ENCODE results near the gene GPRIN3. TPM values are rescaled to one million over a fixed set of nuclear protein-coding genes. Genes with fewer than 3 reads are reported as not detected.

The GPRIN3 gene
- total RNA-seq, 1 experiment from 2014 or later: 0.48 TPM

DNA sequence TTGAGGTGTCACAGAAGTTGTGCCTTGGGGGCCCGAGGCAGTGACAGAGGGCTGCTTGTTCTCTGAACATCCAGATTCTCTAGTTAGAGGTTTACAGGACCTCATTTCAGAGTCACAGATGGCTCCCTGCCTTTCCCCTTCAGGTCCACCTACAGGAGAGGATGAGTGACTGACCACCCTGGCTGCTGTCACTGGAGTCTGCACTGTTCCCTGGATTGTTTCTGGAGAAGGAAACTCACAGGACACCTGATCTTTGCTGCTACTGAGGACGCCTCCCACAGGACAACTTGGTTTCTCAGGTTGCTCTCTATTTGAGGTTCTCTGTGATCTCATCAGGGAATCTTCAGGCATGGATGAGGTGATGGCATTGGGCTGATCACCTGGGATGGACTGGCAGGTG, 58.3 kb downstream of the GPRIN3 start:
- no peak overlapping the region for H2BK15ac ChIP-seq (ENCODE audit: low read depth, low read length)

More for the DNA sequence above, 58.3 kb downstream of the GPRIN3 start:
- no peaks in the 10 kb centered on the region for H3K9me3 Mint-ChIP-seq
- no peak for TF ChIP-seq CTCF (conservative IDR thresholded peaks at IDR 0.05)
- H2BK20ac ChIP-seq (ENCODE audit: low read depth, low read length, poor library complexity, severe bottlenecking): no peak overlapping the region
- no peak overlapping the region for H3K4me3 Mint-ChIP-seq
- no peak overlapping the region for H3K18ac ChIP-seq (ENCODE audit: insufficient read length, low read depth, low read length)
- no peak overlapping the region for H3T11ph ChIP-seq (ENCODE audit: low read length)
- no CpG with 5 or more reads among the region's 2 CpGs for WGBS (ENCODE audit: extremely low coverage, insufficient read length, low lambda C conversion rate)
- no peaks in the 10 kb centered on the region for H3K4me1 ChIP-seq (ENCODE audit: insufficient read depth, low read length)
- H3K9ac ChIP-seq (ENCODE audit: extremely low read depth, insufficient read length, low read length): no peak overlapping the region
- no peak overlapping the region for H4K8ac ChIP-seq (replicated peaks; ENCODE audit: insufficient read length, low read depth, low read length)
- H3K23me2 ChIP-seq (ENCODE audit: insufficient read length, low read depth, low read length, poor library complexity, severe bottlenecking): no peaks in the 10 kb centered on the region
- no peaks in the 10 kb centered on the region for H3K79me2 ChIP-seq (ENCODE audit: insufficient read depth, low read length)
- no peak overlapping the region for H3K27ac ChIP-seq (ENCODE audit: insufficient read length, low read depth, low read length)
- no peak overlapping the region for H2AFZ ChIP-seq (ENCODE audit: low read length)
- H2AK5ac ChIP-seq (ENCODE audit: insufficient read length, low read length): no peak overlapping the region
- no peak overlapping the region for H3K14ac ChIP-seq (ENCODE audit: insufficient read depth, low read length)
- H3K23ac ChIP-seq (ENCODE audit: insufficient read length, low read depth, low read length): no peak overlapping the region
- no peak overlapping the region for H2BK120ac ChIP-seq (ENCODE audit: low read depth, low read length, poor library complexity, severe bottlenecking)
- no peaks in the 10 kb centered on the region for H3K27me3 ChIP-seq (ENCODE audit: insufficient read depth, low read length)
- no peak overlapping the region for H3K4me2 ChIP-seq (ENCODE audit: insufficient read depth, insufficient read length, low read length)
- H4K5ac ChIP-seq (ENCODE audit: insufficient read length, low read depth, low read length): no peak overlapping the region
- H3K36me3 Mint-ChIP-seq (ENCODE audit: insufficient read depth in 1 of 3, low read depth in 3 of 3): peaks cover 0 to 2% (median 0%) of the 10 kb centered on the region in 3 experiments; a peak in 1 of 7 replicates
- H3K56ac ChIP-seq (ENCODE audit: insufficient read length, low read depth, low read length): no peak overlapping the region
- no peaks in the 10 kb centered on the region; the same call in none of the 2 replicates for H3K27me3 Mint-ChIP-seq (ENCODE audit: low read depth)
- H4K20me1 ChIP-seq (ENCODE audit: control insufficient read depth, insufficient read depth, insufficient read length): no peaks in the 10 kb centered on the region
- no peak overlapping the region for H3K4ac ChIP-seq (ENCODE audit: low read depth, low read length)
- no peaks in the 10 kb centered on the region for H3K9me3 ChIP-seq (ENCODE audit: control insufficient read depth, low read depth, low read length)
- no peak overlapping the region for H4K91ac ChIP-seq (ENCODE audit: insufficient read length, low read depth, low read length)
- H3K79me1 ChIP-seq (ENCODE audit: insufficient read depth, low read depth, low read length, poor library complexity, severe bottlenecking): no peaks in the 10 kb centered on the region
- H3K27ac Mint-ChIP-seq: peak overlapping the region in 1 of 3 experiments; percentile 43; a peak in 1 of 7 replicates
- no peak overlapping the region for H2BK12ac ChIP-seq (ENCODE audit: insufficient read length, low read depth, low read length)
- no peak for DNase-seq
- H2BK5ac ChIP-seq (ENCODE audit: insufficient read length, low read length): no peak overlapping the region
- peaks cover 12% of the 10 kb centered on the region in 2 experiments for H3K4me1 Mint-ChIP-seq

Data from H9 (cell line).